Adrenal gland (tissue), 5 donors: ENCODE results near the gene SIRT1.

ENCODE experiments used
- POLR2A ChIP-seq, 2 donors: fragments of 450-650 bp; IDR thresholded peaks; one replicate each; pipeline ENCODE4 v1.6.1; 2017; ENCODE audit warnings: antibody characterized with exemption in 2 of 2, mild to moderate bottlenecking in 2 of 2, moderate library complexity in 1 of 2
- TF ChIP-seq, protein P1 (sequence below), 6 experiments: fragments of 450-650 bp in 4 of 6; fragments of 200-600 bp in 2 of 6; sonication (generic) in 1 of 6; IDR thresholded peaks; 1 replicate in 5 of 6; 2 replicates in 1 of 6; pipeline versions ENCODE4 v1.5.1 to v1.8.0; 2016 to 2021; ENCODE audit warnings: antibody characterized with exemption in 6 of 6, mild to moderate bottlenecking in 2 of 6, moderate library complexity in 1 of 6
- donor health status: DM: no; HTN: no; CAD: no.

DNA sequence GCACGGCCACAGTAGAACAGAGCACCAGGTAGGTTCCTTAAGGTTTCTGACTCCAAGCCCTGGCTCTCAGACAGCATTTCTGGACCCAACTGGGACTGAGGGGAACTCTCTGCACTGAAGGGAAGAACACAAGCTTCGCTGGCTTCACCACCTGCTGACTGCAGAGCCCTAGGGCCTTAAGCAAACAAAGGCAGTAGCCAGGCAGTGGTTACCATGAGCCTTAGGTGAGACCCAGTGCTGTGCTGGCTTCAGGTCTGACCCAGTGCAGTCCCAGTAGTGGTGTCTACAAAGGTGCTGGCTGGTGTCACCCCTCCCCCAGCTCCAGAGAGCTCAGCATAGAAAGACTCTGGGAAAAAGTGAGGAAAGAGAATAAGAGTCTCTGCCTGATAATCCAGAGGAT, 59.5 kb downstream of the SIRT1 start:
- TF ChIP-seq, protein P1, sequence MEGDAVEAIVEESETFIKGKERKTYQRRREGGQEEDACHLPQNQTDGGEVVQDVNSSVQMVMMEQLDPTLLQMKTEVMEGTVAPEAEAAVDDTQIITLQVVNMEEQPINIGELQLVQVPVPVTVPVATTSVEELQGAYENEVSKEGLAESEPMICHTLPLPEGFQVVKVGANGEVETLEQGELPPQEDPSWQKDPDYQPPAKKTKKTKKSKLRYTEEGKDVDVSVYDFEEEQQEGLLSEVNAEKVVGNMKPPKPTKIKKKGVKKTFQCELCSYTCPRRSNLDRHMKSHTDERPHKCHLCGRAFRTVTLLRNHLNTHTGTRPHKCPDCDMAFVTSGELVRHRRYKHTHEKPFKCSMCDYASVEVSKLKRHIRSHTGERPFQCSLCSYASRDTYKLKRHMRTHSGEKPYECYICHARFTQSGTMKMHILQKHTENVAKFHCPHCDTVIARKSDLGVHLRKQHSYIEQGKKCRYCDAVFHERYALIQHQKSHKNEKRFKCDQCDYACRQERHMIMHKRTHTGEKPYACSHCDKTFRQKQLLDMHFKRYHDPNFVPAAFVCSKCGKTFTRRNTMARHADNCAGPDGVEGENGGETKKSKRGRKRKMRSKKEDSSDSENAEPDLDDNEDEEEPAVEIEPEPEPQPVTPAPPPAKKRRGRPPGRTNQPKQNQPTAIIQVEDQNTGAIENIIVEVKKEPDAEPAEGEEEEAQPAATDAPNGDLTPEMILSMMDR (IDR thresholded peaks at IDR 0.05) = no peak
- no peak for TF ChIP-seq POLR2A (IDR thresholded peaks at IDR 0.05)
